OCI-LY3 (cell line): ENCODE results near the gene CCDC191.

Source experiments
- H2AFZ ChIP-seq: fragments of 200-600, 300-600 bp; shearing (Covaris generic); 2 replicates; pipeline ENCODE4 v1.6.0; 2014; ENCODE audit warnings: antibody characterized with exemption, low read depth, low read length
- H3K27ac ChIP-seq: fragments of 200-600, 300-600 bp; sonication (generic); 2 replicates; pipeline ENCODE4 v1.5.1; 2014; ENCODE audit warnings: mild to moderate bottlenecking, low read length, moderate library complexity, mixed read lengths
- H3K27me3 ChIP-seq: fragments of 200-600, 300-600 bp; sonication (generic); 2 replicates; pipeline ENCODE4 v1.6.1; 2014; ENCODE audit warnings: low read depth, low read length, mixed read lengths
- H3K36me3 ChIP-seq: fragments of 200-600, 300-600 bp; sonication (generic); replicated peaks from 2 replicates; pipeline ENCODE3; 2014; ENCODE audit warnings: low read depth, low read length, mixed read lengths
- H3K4me1 ChIP-seq: fragments of 300-600, 200-600 bp; sonication (generic); 2 replicates; pipeline ENCODE4 v1.6.1; 2014; ENCODE audit warnings: low read length, mixed read lengths
- H3K4me2 ChIP-seq: fragments of 200-600, 300-600 bp; sonication (generic); 2 replicates; pipeline ENCODE4 v1.6.1; 2014; ENCODE audit warnings: low read length, mixed read lengths
- H3K4me3 ChIP-seq: fragments of 300-600, 200-600 bp; sonication (generic); 2 replicates; pipeline ENCODE4 v1.5.1; 2014; ENCODE audit warnings: antibody characterized with exemption, mild to moderate bottlenecking, low read length, moderate library complexity
- H3K79me2 ChIP-seq: fragments of 300-600, 200-600 bp; shearing (Covaris generic); 2 replicates; pipeline ENCODE4 v1.6.1; 2014; ENCODE audit warnings: mild to moderate bottlenecking, low read length, mixed read lengths
- H3K9ac ChIP-seq: fragments of 300-600, 200-600 bp; shearing (Covaris generic); 2 replicates; pipeline ENCODE4 v1.6.0; 2014; ENCODE audit warnings: mild to moderate bottlenecking, low read length, moderate library complexity
- H3K9me3 ChIP-seq: fragments of 200-600, 300-600 bp; shearing (Covaris generic); 2 replicates; pipeline ENCODE4 v1.6.1; 2014; ENCODE audit warnings: low read length, mixed read lengths; ENCODE audit not compliant: insufficient read depth
- H4K20me1 ChIP-seq: fragments of 200-600, 300-600 bp; sonication (generic); 2 replicates; pipeline ENCODE4 v1.6.1; 2016; ENCODE audit warnings: low read length, mixed read lengths; ENCODE audit not compliant: insufficient read depth
- EZH2phosphoT487 ChIP-seq: fragments of 200-600 bp; shearing (Covaris generic); IDR thresholded peaks from 2 replicates; pipeline ENCODE4 v1.6.1; 2018; ENCODE audit warnings: antibody characterized with exemption, mixed run types, low read depth
- TF ChIP-seq, protein P1 (sequence below): fragments of 200-600, 300-600 bp; sonication (generic); IDR thresholded peaks from 2 replicates; pipeline ENCODE4 v1.5.1; 2014; ENCODE audit warnings: antibody characterized with exemption, low read length, low read depth

The CCDC191 gene

DNA sequence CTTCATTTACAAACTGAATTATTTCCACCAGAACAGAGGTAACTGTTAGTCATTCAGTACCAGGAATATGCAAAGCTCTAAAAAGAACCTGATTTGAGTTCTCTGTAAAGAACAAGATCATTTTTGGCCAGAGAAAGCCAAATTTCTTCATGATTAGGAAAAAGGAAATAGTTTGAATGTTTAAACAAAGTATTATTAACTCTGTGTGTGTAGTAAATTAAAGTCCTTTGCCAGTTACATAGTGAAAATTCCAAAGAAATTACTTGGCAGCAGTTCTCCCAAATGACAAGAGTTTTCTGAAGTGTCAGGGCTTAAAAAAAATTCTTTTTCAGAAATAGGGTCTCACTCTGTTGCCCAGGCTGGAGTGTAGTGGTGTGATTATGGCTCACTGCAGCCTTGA, 24.7 kb upstream of the CCDC191 start:
- peaks cover 63% of the 10 kb centered on the region for H3K36me3 ChIP-seq
- no peaks in the 10 kb centered on the region for H3K79me2 ChIP-seq
- TF ChIP-seq, protein P1, sequence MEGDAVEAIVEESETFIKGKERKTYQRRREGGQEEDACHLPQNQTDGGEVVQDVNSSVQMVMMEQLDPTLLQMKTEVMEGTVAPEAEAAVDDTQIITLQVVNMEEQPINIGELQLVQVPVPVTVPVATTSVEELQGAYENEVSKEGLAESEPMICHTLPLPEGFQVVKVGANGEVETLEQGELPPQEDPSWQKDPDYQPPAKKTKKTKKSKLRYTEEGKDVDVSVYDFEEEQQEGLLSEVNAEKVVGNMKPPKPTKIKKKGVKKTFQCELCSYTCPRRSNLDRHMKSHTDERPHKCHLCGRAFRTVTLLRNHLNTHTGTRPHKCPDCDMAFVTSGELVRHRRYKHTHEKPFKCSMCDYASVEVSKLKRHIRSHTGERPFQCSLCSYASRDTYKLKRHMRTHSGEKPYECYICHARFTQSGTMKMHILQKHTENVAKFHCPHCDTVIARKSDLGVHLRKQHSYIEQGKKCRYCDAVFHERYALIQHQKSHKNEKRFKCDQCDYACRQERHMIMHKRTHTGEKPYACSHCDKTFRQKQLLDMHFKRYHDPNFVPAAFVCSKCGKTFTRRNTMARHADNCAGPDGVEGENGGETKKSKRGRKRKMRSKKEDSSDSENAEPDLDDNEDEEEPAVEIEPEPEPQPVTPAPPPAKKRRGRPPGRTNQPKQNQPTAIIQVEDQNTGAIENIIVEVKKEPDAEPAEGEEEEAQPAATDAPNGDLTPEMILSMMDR, result no peak
- no peak for TF ChIP-seq EZH2phosphoT487
- no peak overlapping the region for H3K9ac ChIP-seq
- H3K27me3 ChIP-seq, result no peaks in the 10 kb centered on the region
- no peaks in the 10 kb centered on the region for H4K20me1 ChIP-seq
- no peak overlapping the region for H3K27ac ChIP-seq
- H3K4me3 ChIP-seq, result no peak overlapping the region
- no peaks in the 10 kb centered on the region for H3K4me1 ChIP-seq
- no peak overlapping the region for H2AFZ ChIP-seq
- H3K9me3 ChIP-seq, result no peaks in the 10 kb centered on the region
- no peak overlapping the region for H3K4me2 ChIP-seq

DNA sequence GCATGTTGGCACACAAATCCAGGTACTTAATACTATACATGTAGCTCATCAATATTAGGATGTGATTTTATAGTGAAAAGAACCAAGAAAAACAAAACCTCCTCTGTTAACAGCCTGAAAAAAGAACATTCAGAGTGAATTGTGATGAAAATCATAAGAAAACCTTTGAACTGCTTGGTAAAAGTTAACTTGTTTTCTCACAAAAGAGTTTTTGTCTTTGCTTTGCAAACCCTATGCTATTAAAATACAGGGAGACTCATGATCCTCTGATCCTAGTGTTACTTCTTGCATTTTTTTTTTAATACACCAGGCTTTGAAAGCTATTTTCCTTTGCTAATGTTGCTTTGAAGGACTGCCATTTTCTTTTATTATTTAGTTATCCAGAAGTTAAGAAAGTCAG, 23.9 kb upstream of the CCDC191 start:
- Histone ChIP-seq H3K27me3 (no peaks in the 10 kb centered on the region), H3K4me1 (no peaks in the 10 kb centered on the region), H3K36me3 (peaks cover 62% of the 10 kb centered on the region), H2AFZ (no peak overlapping the region), H4K20me1 (no peaks in the 10 kb centered on the region), H3K9me3 (no peaks in the 10 kb centered on the region), H3K4me3 (no peak overlapping the region), H3K27ac (no peak overlapping the region), H3K9ac (no peak overlapping the region), H3K79me2 (no peaks in the 10 kb centered on the region), H3K4me2 (no peak overlapping the region)
- TF ChIP-seq EZH2phosphoT487, result no peak
- TF ChIP-seq, protein P1, result no peak

DNA sequence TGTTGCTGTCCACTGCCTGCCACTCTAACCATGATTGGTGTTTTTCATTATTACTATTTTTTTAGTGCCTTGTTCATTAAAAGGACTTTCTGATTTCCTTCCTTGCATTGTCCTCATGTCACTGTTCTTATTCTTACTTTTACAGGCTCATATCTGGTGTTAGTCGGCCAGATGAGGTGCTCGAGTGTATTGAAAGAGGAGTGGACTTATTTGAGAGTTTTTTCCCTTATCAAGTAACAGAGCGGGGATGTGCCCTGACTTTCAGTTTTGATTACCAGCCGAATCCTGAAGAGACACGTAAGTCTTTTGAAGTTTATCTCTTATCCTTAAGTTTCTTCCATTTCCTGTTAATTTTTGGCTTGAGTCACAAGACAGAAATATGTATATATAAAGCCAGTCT, 23.4 kb upstream of the CCDC191 start:
- no peak for TF ChIP-seq EZH2phosphoT487
- TF ChIP-seq, protein P1, result no peak
- Histone ChIP-seq H3K27me3 (no peaks in the 10 kb centered on the region), H2AFZ (no peak overlapping the region), H3K9me3 (no peaks in the 10 kb centered on the region), H3K27ac (no peak overlapping the region), H4K20me1 (no peaks in the 10 kb centered on the region), H3K36me3 (peaks cover 65% of the 10 kb centered on the region), H3K4me2 (no peak overlapping the region), H3K79me2 (no peaks in the 10 kb centered on the region), H3K4me1 (no peaks in the 10 kb centered on the region), H3K9ac (no peak overlapping the region), H3K4me3 (no peak overlapping the region)

DNA sequence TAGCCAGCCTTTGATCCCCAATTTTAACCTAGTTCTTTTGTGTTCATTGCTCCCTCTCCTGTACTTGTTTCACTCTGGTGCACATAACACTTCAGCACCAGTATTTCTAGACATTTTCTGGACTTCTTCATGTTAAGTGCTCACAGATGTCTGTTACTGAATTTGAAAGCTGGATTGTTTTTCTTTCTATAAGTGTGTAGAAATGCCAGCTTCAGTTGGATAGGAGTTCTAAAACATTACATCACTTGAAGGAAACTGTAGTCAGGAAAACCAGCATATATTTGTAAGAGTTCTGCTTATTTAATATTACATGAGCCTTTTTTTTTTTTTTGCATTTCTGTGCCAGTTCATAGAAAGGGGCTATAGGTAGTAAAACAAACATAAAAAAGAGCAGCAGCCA, 21.8 kb upstream of the CCDC191 start:
- no peaks in the 10 kb centered on the region for H3K4me1 ChIP-seq
- H4K20me1 ChIP-seq, result 0 out of 2 replicates have a peak, but pooled peaks cover 3% of the 10 kb centered on the region
- peaks cover 75% of the 10 kb centered on the region for H3K36me3 ChIP-seq
- H3K4me3 ChIP-seq, result no peak overlapping the region
- no peak overlapping the region for H3K9ac ChIP-seq
- H3K4me2 ChIP-seq, result no peak overlapping the region
- H2AFZ ChIP-seq, result no peak overlapping the region
- no peak overlapping the region for H3K27ac ChIP-seq
- H3K79me2 ChIP-seq, result no peaks in the 10 kb centered on the region
- H3K9me3 ChIP-seq, result no peaks in the 10 kb centered on the region
- no peak for TF ChIP-seq EZH2phosphoT487
- TF ChIP-seq, protein P1, result no peak
- H3K27me3 ChIP-seq, result no peaks in the 10 kb centered on the region
